ENCODE measurements around the gene CORO7. TPM values are rescaled to one million over a fixed set of nuclear protein-coding genes. Genes with fewer than 3 reads are reported as not detected.

The CORO7 gene
- total and polyA plus RNA-seq, 9 of the 15 experiments (the other 6 are each of a cell fraction or from before 2014, with no cell fraction given): 0.45 to 77.2 (median 18.7) TPM

DNA sequence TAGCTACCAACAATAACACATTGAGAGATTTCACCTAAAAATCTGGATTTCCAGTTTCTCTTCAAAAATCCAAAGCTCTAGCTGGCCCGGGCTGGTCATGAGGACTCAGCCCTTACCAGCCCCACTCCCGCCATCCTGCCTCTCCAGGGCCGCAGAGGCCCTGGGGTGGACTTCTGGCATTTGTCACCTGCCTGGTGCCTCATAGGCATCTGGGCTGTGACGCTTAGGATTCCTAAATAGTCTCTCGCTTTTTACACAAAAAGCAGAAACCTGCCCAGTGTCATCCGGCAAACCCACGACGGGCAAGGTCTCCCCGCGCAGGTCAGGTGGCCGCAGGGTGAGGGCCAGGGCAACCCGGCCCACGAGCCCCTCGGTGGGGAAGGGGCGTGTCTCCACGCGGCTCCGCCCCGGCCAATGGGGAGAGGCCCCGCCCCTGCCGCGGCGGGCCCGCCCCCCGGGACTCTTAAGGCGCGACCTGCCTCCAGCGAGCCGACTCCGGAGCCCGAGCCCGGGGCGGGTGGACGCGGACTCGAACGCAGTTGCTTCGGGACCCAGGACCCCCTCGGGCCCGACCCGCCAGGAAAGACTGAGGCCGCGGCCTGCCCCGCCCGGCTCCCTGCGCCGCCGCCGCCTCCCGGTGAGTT lies 44.9 kb downstream of the CORO7 start, which contains the start of gene VASN (continued):
- TF ChIP-seq RBFOX2 (IDR thresholded peaks at IDR 0.05; ENCODE audit: low read depth, low read length): peak; percentile 88
- peak; percentile 83 for TF ChIP-seq ZBTB7A (IDR thresholded peaks at IDR 0.05; ENCODE audit: borderline replicate concordance, control insufficient read depth, low read depth, low read length)
- TF ChIP-seq TCF3 (CRISPR knock-in tag; IDR thresholded peaks at IDR 0.05): no peak
- no peak for TF ChIP-seq HMG20A (CRISPR knock-in tag; conservative IDR thresholded peaks at IDR 0.05)
- TF ChIP-seq CCNT2 (IDR thresholded peaks at IDR 0.05; ENCODE audit: borderline replicate concordance, extremely low read depth, insufficient read length, low read depth, low read length): peak; percentile 78
- TF ChIP-seq, protein P1, sequence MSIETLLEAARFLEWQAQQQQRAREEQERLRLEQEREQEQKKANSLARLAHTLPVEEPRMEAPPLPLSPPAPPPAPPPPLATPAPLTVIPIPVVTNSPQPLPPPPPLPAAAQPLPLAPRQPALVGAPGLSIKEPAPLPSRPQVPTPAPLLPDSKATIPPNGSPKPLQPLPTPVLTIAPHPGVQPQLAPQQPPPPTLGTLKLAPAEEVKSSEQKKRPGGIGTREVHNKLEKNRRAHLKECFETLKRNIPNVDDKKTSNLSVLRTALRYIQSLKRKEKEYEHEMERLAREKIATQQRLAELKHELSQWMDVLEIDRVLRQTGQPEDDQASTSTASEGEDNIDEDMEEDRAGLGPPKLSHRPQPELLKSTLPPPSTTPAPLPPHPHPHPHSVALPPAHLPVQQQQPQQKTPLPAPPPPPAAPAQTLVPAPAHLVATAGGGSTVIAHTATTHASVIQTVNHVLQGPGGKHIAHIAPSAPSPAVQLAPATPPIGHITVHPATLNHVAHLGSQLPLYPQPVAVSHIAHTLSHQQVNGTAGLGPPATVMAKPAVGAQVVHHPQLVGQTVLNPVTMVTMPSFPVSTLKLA (conservative IDR thresholded peaks at IDR 0.05): peak; percentile 25 to 62
- TF ChIP-seq, protein P2, sequence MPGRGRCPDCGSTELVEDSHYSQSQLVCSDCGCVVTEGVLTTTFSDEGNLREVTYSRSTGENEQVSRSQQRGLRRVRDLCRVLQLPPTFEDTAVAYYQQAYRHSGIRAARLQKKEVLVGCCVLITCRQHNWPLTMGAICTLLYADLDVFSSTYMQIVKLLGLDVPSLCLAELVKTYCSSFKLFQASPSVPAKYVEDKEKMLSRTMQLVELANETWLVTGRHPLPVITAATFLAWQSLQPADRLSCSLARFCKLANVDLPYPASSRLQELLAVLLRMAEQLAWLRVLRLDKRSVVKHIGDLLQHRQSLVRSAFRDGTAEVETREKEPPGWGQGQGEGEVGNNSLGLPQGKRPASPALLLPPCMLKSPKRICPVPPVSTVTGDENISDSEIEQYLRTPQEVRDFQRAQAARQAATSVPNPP (IDR thresholded peaks at IDR 0.05; ENCODE audit: borderline replicate concordance, insufficient read depth, insufficient read length): no peak
- no peak for TF ChIP-seq ZFP30 (CRISPR knock-in tag; IDR thresholded peaks at IDR 0.05; ENCODE audit: borderline replicate concordance)
- TF ChIP-seq COPS2 (conservative IDR thresholded peaks at IDR 0.05): no peak
- TF ChIP-seq, protein P3, sequence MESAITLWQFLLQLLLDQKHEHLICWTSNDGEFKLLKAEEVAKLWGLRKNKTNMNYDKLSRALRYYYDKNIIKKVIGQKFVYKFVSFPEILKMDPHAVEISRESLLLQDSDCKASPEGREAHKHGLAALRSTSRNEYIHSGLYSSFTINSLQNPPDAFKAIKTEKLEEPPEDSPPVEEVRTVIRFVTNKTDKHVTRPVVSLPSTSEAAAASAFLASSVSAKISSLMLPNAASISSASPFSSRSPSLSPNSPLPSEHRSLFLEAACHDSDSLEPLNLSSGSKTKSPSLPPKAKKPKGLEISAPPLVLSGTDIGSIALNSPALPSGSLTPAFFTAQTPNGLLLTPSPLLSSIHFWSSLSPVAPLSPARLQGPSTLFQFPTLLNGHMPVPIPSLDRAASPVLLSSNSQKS (CRISPR knock-in tag; IDR thresholded peaks at IDR 0.05): no peak
- TF ChIP-seq, protein P4, sequence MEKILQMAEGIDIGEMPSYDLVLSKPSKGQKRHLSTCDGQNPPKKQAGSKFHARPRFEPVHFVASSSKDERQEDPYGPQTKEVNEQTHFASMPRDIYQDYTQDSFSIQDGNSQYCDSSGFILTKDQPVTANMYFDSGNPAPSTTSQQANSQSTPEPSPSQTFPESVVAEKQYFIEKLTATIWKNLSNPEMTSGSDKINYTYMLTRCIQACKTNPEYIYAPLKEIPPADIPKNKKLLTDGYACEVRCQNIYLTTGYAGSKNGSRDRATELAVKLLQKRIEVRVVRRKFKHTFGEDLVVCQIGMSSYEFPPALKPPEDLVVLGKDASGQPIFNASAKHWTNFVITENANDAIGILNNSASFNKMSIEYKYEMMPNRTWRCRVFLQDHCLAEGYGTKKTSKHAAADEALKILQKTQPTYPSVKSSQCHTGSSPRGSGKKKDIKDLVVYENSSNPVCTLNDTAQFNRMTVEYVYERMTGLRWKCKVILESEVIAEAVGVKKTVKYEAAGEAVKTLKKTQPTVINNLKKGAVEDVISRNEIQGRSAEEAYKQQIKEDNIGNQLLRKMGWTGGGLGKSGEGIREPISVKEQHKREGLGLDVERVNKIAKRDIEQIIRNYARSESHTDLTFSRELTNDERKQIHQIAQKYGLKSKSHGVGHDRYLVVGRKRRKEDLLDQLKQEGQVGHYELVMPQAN (IDR thresholded peaks at IDR 0.05; ENCODE audit: borderline replicate concordance): no peak
- peak; percentile 61 for TF ChIP-seq SP1 (CRISPR knock-in tag; IDR thresholded peaks at IDR 0.05)
- TF ChIP-seq PHB (CRISPR knock-in tag; IDR thresholded peaks at IDR 0.05): no peak
- TF ChIP-seq ZNF24 (IDR thresholded peaks at IDR 0.05): no peak
- TF ChIP-seq, protein P5, sequence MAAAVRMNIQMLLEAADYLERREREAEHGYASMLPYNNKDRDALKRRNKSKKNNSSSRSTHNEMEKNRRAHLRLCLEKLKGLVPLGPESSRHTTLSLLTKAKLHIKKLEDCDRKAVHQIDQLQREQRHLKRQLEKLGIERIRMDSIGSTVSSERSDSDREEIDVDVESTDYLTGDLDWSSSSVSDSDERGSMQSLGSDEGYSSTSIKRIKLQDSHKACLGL (CRISPR knock-in tag; IDR thresholded peaks at IDR 0.05; ENCODE audit: borderline replicate concordance, poor library complexity, severe bottlenecking): no peak
- TF ChIP-seq FOXP1 (CRISPR knock-in tag; IDR thresholded peaks at IDR 0.05): no peak
- TF ChIP-seq SNRNP70 (optimal IDR thresholded peaks at IDR 0.05; ENCODE audit: low read depth, low read length): no peak
- TF ChIP-seq RBBP5 (IDR thresholded peaks at IDR 0.05; ENCODE audit: borderline replicate concordance, insufficient read depth, low read length, poor library complexity, severe bottlenecking): no peak
- TF ChIP-seq, protein P6, sequence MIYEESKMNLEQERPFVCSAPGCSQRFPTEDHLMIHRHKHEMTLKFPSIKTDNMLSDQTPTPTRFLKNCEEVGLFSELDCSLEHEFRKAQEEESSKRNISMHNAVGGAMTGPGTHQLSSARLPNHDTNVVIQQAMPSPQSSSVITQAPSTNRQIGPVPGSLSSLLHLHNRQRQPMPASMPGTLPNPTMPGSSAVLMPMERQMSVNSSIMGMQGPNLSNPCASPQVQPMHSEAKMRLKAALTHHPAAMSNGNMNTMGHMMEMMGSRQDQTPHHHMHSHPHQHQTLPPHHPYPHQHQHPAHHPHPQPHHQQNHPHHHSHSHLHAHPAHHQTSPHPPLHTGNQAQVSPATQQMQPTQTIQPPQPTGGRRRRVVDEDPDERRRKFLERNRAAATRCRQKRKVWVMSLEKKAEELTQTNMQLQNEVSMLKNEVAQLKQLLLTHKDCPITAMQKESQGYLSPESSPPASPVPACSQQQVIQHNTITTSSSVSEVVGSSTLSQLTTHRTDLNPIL (CRISPR knock-in tag; IDR thresholded peaks at IDR 0.05): no peak
- no peak for TF ChIP-seq SMC3 (conservative IDR thresholded peaks at IDR 0.05; ENCODE audit: insufficient read depth, low read depth, low read length)

All from K562 (cell line).